HEK293 (cell line): ENCODE measurements around the gene MRFAP1.

Experiments
- CTCF ChIP-seq: fragments of 450-650 bp; formaldehyde crosslinking; IDR thresholded peaks from 2 replicates; pipeline ENCODE4 v1.5.1; 2016; ENCODE audit warnings: missing biosample characterization, missing genetic modification characterization
- MYNN ChIP-seq: fragments of 450-650 bp; formaldehyde crosslinking; IDR thresholded peaks from 2 replicates; pipeline ENCODE4 v1.5.1; 2016; ENCODE audit warnings: missing biosample characterization, missing genetic modification characterization, borderline replicate concordance
- PRDM6 ChIP-seq: fragments of 450-650 bp; formaldehyde crosslinking; IDR thresholded peaks from 2 replicates; pipeline ENCODE4 v1.5.1; 2017; ENCODE audit warnings: missing biosample characterization, missing genetic modification characterization
- SALL2 ChIP-seq: fragments of 450-650 bp; formaldehyde crosslinking; IDR thresholded peaks from 2 replicates; pipeline ENCODE4 v1.5.0; 2017; ENCODE audit warnings: missing biosample characterization, mild to moderate bottlenecking, missing genetic modification characterization, borderline replicate concordance
- TSHZ1 ChIP-seq: fragments of 450-650 bp; formaldehyde crosslinking; IDR thresholded peaks from 2 replicates; pipeline ENCODE4 v1.5.1; 2016; ENCODE audit warnings: missing biosample characterization, missing genetic modification characterization, borderline replicate concordance
- ZBTB7A ChIP-seq: fragments of 450-650 bp; formaldehyde crosslinking; IDR thresholded peaks from 2 replicates; pipeline ENCODE4 v1.5.1; 2016; ENCODE audit warnings: low read depth, missing biosample characterization, missing genetic modification characterization
- ZNF140 ChIP-seq: fragments of 450-650 bp; formaldehyde crosslinking; IDR thresholded peaks from 2 replicates; pipeline ENCODE4 v1.5.1; 2016; ENCODE audit warnings: missing biosample characterization, missing genetic modification characterization
- ZNF174 ChIP-seq: fragments of 450-650 bp; formaldehyde crosslinking; IDR thresholded peaks from 2 replicates; pipeline ENCODE4 v1.5.0; 2017; ENCODE audit warnings: missing biosample characterization, mild to moderate bottlenecking, missing genetic modification characterization
- ZNF26 ChIP-seq: fragments of 450-650 bp; formaldehyde crosslinking; IDR thresholded peaks from 2 replicates; pipeline ENCODE4 v1.5.1; 2016; ENCODE audit warnings: missing biosample characterization, missing genetic modification characterization
- ZNF837 ChIP-seq: fragments of 450-650 bp; formaldehyde crosslinking; IDR thresholded peaks from 2 replicates; pipeline ENCODE4 v1.5.1; 2016; ENCODE audit warnings: missing biosample characterization, missing genetic modification characterization
- ZSCAN30 ChIP-seq: fragments of 450-650 bp; IDR thresholded peaks from 2 replicates; pipeline ENCODE4 v1.5.1; 2018; ENCODE audit warnings: missing biosample characterization, mild to moderate bottlenecking, missing genetic modification characterization, moderate library complexity

- TF ChIP-seq TSHZ1 (tag by site-specific recombination) (no peak), MYNN (no peak), CTCF (tag by site-specific recombination) (no peak), ZBTB7A (tag by site-specific recombination) (no peak), ZSCAN30 (tag by site-specific recombination) (no peak), ZNF174 (tag by site-specific recombination) (no peak), ZNF837 (no peak), ZNF26 (tag by site-specific recombination) (no peak), ZNF140 (no peak), PRDM6 (tag by site-specific recombination) (no peak), SALL2 (no peak)
Observed at GRCh38 chr4:6620891-6621555, 19.5 kb upstream of the MRFAP1 start.
